HG02798 (cell line): ENCODE results near the gene NFIC.

ENCODE experiments used
- ATAC-seq: cut with Tn5 transposase; IDR thresholded peaks from one replicate; pipeline ENCODE4 v1.9.1; 2021; ENCODE audit warnings: mild to moderate bottlenecking; ENCODE audit not compliant: unreplicated experiment, poor library complexity

NFIC gene

GRCh38 chr19:3462991-3463713 is 96.8 kb downstream of the NFIC start:
- ATAC-seq = no peak

GRCh38 chr19:3463714-3464586 is 97.6 kb downstream of the NFIC start:
- no peak for ATAC-seq

- no peak for ATAC-seq
Measured at GRCh38 chr19:3464587-3465235, 98.3 kb downstream of the NFIC start.

GRCh38 chr19:3465552-3465951 is 99.2 kb downstream of the NFIC start:
- ATAC-seq = no peak

- ATAC-seq = no peak
Measured at GRCh38 chr19:3466635-3467034, 100.3 kb downstream of the NFIC start.

GRCh38 chr19:3467437-3468198 is 101.2 kb downstream of the NFIC start:
- no peak for ATAC-seq

- ATAC-seq = no peak
Measured at GRCh38 chr19:3468211-3468610, 101.8 kb downstream of the NFIC start.

- no peak for ATAC-seq
Measured at GRCh38 chr19:3469638-3470499, 103.5 kb downstream of the NFIC start.

GRCh38 chr19:3470500-3471128 is 104.2 kb downstream of the NFIC start:
- no peak for ATAC-seq

GRCh38 chr19:3471954-3472655 is 105.7 kb downstream of the NFIC start:
- ATAC-seq = no peak

GRCh38 chr19:3474010-3474409 is 107.6 kb downstream of the NFIC start:
- ATAC-seq = no peak

- no peak for ATAC-seq
Measured at GRCh38 chr19:3474614-3475013, 108.2 kb downstream of the NFIC start.

- no peak for ATAC-seq
Measured at GRCh38 chr19:3475449-3475848, 109.1 kb downstream of the NFIC start.

GRCh38 chr19:3476830-3477229 is 110.4 kb downstream of the NFIC start:
- ATAC-seq = no peak

GRCh38 chr19:3477506-3477905 is 111.1 kb downstream of the NFIC start:
- ATAC-seq = no peak

GRCh38 chr19:3477951-3478350 is 111.6 kb downstream of the NFIC start:
- no peak for ATAC-seq

GRCh38 chr19:3478409-3479176 is 112.2 kb downstream of the NFIC start:
- no peak for ATAC-seq
